Smooth muscle cell (in vitro differentiated cells): ENCODE measurements around the gene STIMATE. TPM values are rescaled to one million over a fixed set of nuclear protein-coding genes. Genes with fewer than 3 reads are reported as not detected.

Experiments
- DNase-seq: peaks from one replicate; lab custom pipeline; 2025; ENCODE audit not compliant: unreplicated experiment; lab: John Stamatoyannopoulos, UW
- H2AFZ ChIP-seq: fragments of 200-600 bp; sonication (generic); 2 replicates; pipeline ENCODE4 v1.6.0; 2016; ENCODE audit warnings: antibody characterized with exemption, low read depth, mild to moderate bottlenecking
- H3F3A ChIP-seq: fragments of 200-600 bp; sonication (generic); 2 replicates; pipeline ENCODE4 v1.6.0; 2017; ENCODE audit warnings: antibody characterized with exemption, low read depth
- H3K27ac ChIP-seq: fragments of 200-600 bp; sonication (generic); 2 replicates; pipeline ENCODE4 v1.5.1; 2016; ENCODE audit warnings: low read depth, mild to moderate bottlenecking
- H3K27me3 ChIP-seq: fragments of 200-600 bp; sonication (generic); 2 replicates; pipeline ENCODE4 v1.6.1; 2016; ENCODE audit warnings: low read depth, mild to moderate bottlenecking
- H3K36me3 ChIP-seq: fragments of 200-600 bp; sonication (generic); 2 replicates; pipeline ENCODE4 v1.5.1; 2016; ENCODE audit warnings: low read depth
- H3K4me1 ChIP-seq: fragments of 200-600 bp; sonication (generic); 2 replicates; pipeline ENCODE4 v1.5.1; 2016; ENCODE audit warnings: low read depth
- H3K4me2 ChIP-seq: fragments of 200-600 bp; sonication (generic); 2 replicates; pipeline ENCODE4 v1.6.0; 2016; ENCODE audit warnings: mild to moderate bottlenecking
- H3K4me3 ChIP-seq: fragments of 200-600 bp; sonication (generic); 2 replicates; pipeline ENCODE4 v1.5.1; 2016; ENCODE audit warnings: mild to moderate bottlenecking
- H3K79me2 ChIP-seq: fragments of 200-600 bp; sonication (generic); 2 replicates; pipeline ENCODE4 v1.6.0; 2016; ENCODE audit warnings: low read depth, mild to moderate bottlenecking
- H3K9ac ChIP-seq: fragments of 200-600 bp; sonication (generic); 2 replicates; pipeline ENCODE4 v1.6.0; 2016; ENCODE audit warnings: low read depth
- H3K9me3 ChIP-seq: fragments of 200-600 bp; sonication (generic); replicated peaks from 2 replicates; pipeline ENCODE4 v1.5.1; 2016; ENCODE audit warnings: low read depth
- H4K20me1 ChIP-seq: fragments of 200-600 bp; sonication (generic); 2 replicates; pipeline ENCODE4 v1.6.0; 2016; ENCODE audit warnings: low read depth
- CTCF ChIP-seq: fragments of 200-600 bp; sonication (generic); IDR thresholded peaks from 2 replicates; pipeline ENCODE4 v1.5.1; 2017; ENCODE audit warnings: borderline replicate concordance, mild to moderate bottlenecking, antibody characterized with exemption; ENCODE audit not compliant: insufficient read depth, poor library complexity, severe bottlenecking
- WGBS: methylation state at CpG from one replicate; pipeline ENCODE4 v1.1.7; 2016; ENCODE audit warnings: low lambda C conversion rate; 5-methylcytosine and 5-hydroxymethylcytosine counted together
- polyA plus RNA-seq: library from polyadenylated mRNA; unstranded; fragments of >200 nt; fragmentation: Nextera tagmentation; extraction: Ambion mirVana; gene quantifications from 2 replicates; pipeline ENCODE4 v1.2.1, GENCODE V29; 2016
- total RNA-seq: library from RNA; depleted of rRNA; stranded (reverse); fragments of >200 nt; gene quantifications from 2 replicates; pipeline ENCODE4 v1.2.3, GENCODE V29; 2014

Gene STIMATE
- total and polyA plus RNA-seq, 2 experiments from 2014 or later, result 12.8 to 18.1 TPM

GRCh38 chr3:52917044-52917443 is 19.7 kb upstream of the STIMATE start:
- Histone ChIP-seq H3K36me3 (no peaks in the 10 kb centered on the region), H3K27ac (no peak overlapping the region)
- WGBS, result 91% methylated on average over 3 of the region's 3 CpGs

GRCh38 chr3:52915294-52915693 is 17.9 kb upstream of the STIMATE start:
- no peak overlapping the region for H2AFZ ChIP-seq
- DNase-seq, result no peak
- H3K27ac ChIP-seq, result no peak overlapping the region
- no peaks in the 10 kb centered on the region for H3K79me2 ChIP-seq
- no peaks in the 10 kb centered on the region for H3F3A ChIP-seq
- no peaks in the 10 kb centered on the region for H3K36me3 ChIP-seq
- no peaks in the 10 kb centered on the region for H3K9me3 ChIP-seq
- no peak for TF ChIP-seq CTCF
- no peaks in the 10 kb centered on the region for H4K20me1 ChIP-seq
- H3K9ac ChIP-seq, result no peak overlapping the region
- H3K4me3 ChIP-seq, result no peak overlapping the region
- H3K27me3 ChIP-seq, result no peaks in the 10 kb centered on the region
- H3K4me2 ChIP-seq, result no peak overlapping the region
- H3K4me1 ChIP-seq, result no peaks in the 10 kb centered on the region
- 97% methylated on average over 6 of the region's 6 CpGs for WGBS

More at GRCh38 chr3:52917044-52917443, 19.7 kb upstream of the STIMATE start:
- no peaks in the 10 kb centered on the region for H3K4me1 ChIP-seq
- no peak overlapping the region for H3K9ac ChIP-seq
- no peaks in the 10 kb centered on the region for H3K9me3 ChIP-seq
- H3K79me2 ChIP-seq, result no peaks in the 10 kb centered on the region
- H3K4me2 ChIP-seq, result no peak overlapping the region
- no peak overlapping the region for H2AFZ ChIP-seq
- H4K20me1 ChIP-seq, result no peaks in the 10 kb centered on the region
- H3K4me3 ChIP-seq, result no peak overlapping the region
- TF ChIP-seq CTCF, result no peak
- no peaks in the 10 kb centered on the region for H3F3A ChIP-seq
- DNase-seq, result no peak
- no peaks in the 10 kb centered on the region for H3K27me3 ChIP-seq

GRCh38 chr3:52912885-52913731 is 15.8 kb upstream of the STIMATE start:
- Histone ChIP-seq H2AFZ (no peak overlapping the region), H3F3A (no peaks in the 10 kb centered on the region), H3K36me3 (no peaks in the 10 kb centered on the region), H3K9ac (no peak overlapping the region), H3K9me3 (no peaks in the 10 kb centered on the region), H3K4me1 (no peaks in the 10 kb centered on the region), H3K27ac (no peak overlapping the region), H3K27me3 (no peaks in the 10 kb centered on the region), H3K4me3 (no peak overlapping the region), H4K20me1 (no peaks in the 10 kb centered on the region), H3K4me2 (no peak overlapping the region), H3K79me2 (no peaks in the 10 kb centered on the region)
- no peak for TF ChIP-seq CTCF
- 64% methylated on average over 9 of the region's 9 CpGs for WGBS
- no peak for DNase-seq

- Histone ChIP-seq H3K9me3 (no peaks in the 10 kb centered on the region), H3K27ac (no peak overlapping the region), H3K4me2 (no peak overlapping the region), H3K79me2 (no peaks in the 10 kb centered on the region), H3K9ac (no peak overlapping the region), H3F3A (no peaks in the 10 kb centered on the region), H3K36me3 (no peaks in the 10 kb centered on the region), H3K4me3 (no peak overlapping the region), H3K27me3 (no peaks in the 10 kb centered on the region), H4K20me1 (no peaks in the 10 kb centered on the region), H3K4me1 (no peaks in the 10 kb centered on the region), H2AFZ (no peak overlapping the region)
- WGBS, result 99% methylated on average over 6 of the region's 6 CpGs
- no peak for TF ChIP-seq CTCF
- DNase-seq, result no peak
Observed at GRCh38 chr3:52910823-52911222, 13.5 kb upstream of the STIMATE start.
